ENCODE results near the gene SLC8B1.

GRCh38 chr12:113366827-113367226, 31.9 kb upstream of the SLC8B1 start:
- no peak for TF ChIP-seq CTCF (IDR thresholded peaks at IDR 0.05)
- TF ChIP-seq EZH2phosphoT487 (IDR thresholded peaks at IDR 0.05), result no peak
